Measurements from ENCODE around the gene CACNB4.
"Not testable (repeated sequence)": the region's sequence is repeated elsewhere in the genome, so short reads cannot be mapped to it uniquely, and the experiment has no call there.

Gene CACNB4

DNA sequence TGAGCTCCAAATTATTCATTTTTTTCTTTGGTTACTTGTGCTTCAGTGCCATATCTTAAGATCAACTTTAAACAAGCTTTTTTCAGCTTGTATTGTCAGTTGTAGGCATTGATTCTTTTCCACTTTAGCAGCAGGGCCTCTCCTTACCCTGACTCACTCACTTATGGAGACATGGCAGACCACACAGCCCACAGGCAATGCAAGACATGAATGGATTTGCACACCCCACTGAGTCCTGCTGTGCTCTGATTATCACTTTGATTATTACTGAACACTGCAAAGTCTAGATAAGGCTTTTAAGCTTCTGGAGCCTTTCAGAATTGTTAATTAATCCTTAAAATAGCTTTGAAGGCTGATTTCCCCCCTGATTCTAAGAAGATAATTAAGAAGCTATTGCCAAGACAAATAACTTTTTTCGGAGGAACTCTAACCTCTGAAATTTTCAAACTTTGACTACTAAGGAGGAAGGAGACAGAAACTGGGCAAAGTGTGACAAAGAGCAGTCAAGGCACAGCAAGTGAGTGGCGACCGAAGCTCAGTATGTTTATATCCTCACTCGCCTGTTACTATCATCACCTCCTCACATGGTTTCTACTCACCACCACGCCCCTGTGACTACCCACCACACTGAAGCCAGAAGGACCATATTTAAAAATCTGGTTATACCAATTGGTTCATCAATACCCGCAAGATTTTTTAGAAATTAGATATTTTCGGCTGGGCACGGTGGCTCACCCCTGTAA lies 43.3 kb downstream of the CACNB4 start:
- peak overlapping the region; percentile 11 for H3K27ac ChIP-seq
- DNase-seq (ENCODE audit: low read depth, low spot score) = peak; percentile 18

DNA sequence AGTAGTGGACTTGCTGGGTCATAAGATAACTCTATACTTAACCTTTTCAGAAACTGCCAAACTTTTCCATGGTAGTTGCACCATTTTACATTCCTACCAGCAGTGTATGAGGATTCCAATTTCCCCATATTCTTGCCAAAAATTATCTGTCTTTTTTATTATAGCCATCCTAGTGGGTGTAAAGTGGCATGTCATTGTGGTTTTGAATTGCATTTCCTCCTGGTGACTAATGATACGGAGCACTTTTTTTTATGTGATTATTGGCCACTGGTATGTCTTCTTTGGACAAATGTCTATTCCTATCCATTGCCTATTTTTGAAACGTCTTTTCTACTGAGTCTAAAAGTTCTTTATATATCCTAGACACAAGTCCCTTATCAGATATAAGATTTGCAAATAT lies 44.3 kb downstream of the CACNB4 start:
- H3K27ac ChIP-seq = peak overlapping the region; percentile 11
- no peak for DNase-seq (ENCODE audit: low read depth, low spot score)

DNA sequence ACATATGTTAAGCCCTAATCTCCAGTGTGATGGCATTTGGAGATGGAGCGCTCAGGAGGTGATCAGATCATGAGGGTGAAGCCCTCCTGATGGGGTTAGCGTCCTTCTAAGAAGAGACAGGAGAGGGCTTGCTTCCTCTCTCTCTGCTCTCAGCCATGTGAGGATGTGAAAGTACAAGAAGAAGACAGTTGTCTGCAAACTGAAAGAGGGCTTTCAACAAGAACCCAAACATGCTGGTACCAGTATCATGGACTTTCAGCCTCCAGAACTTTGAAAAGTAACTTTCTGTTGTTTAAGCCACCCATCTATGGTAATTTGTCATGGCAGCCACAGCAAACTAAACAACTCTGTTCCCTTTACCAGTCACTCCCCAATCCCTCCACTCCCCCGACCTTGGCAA lies 47.4 kb downstream of the CACNB4 start:
- DNase-seq (ENCODE audit: low read depth, low spot score) = no peak
- no peak overlapping the region for H3K27ac ChIP-seq

DNA sequence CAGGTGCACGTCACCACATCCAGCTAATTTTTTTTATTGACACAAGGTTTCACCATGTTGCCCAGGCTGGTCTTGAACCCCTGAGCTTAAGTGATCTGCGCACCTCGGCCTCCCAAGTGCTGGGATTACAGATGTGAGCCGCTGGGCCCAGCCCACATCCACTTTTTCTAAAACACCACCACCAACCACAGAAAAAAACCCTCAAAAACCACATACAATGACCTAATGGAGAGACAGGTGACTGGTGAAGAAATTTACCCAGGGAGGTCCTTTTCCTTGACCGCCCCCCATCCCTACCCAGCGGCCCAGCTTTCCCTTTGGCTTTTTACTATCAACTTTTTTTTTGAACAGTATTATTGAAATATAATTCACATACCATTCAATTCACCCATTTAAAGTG lies 47.9 kb downstream of the CACNB4 start:
- no peak for DNase-seq (ENCODE audit: low read depth, low spot score)
- H3K27ac ChIP-seq = no peak overlapping the region

DNA sequence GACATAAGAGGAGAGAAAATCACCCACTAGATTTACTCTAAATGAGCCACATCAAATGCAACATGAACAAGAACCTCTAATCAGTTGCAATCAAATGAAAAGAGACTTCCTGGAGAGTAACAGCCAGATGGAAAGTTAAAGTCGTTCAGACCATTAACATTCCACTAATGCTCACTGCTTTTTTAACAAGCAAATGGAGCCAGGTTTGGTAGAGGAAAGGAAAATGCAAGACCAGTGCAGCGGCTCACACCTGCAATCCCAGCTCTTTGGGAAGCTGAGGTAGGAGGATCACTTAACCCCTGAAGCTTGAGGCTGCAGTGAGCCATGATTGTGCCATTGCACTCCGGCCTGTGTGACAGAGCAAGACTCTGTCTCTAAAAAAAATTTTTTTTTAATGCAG lies 48.5 kb downstream of the CACNB4 start:
- DNase-seq (ENCODE audit: low read depth, low spot score) = no peak
- H3K27ac ChIP-seq = no peak overlapping the region

DNA sequence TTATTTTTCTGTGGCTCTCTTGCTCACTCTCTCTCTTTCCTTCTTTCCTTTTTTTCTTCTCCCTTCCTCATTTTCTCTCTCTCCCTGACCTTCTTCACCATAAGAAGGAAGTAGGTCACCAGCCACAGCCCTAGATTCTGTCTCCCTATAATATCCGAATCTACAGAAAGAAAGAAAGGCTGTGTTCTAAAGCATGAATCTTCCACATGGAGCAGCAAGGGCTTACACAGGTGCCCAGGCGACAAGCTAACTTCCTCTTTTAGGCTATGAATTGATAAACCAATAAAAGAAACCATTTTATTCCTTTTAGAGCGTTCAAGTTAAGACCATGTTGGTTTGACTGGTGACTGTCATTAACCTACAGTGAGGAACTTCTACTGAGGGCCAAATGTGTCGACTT lies 49.3 kb downstream of the CACNB4 start:
- DNase-seq (ENCODE audit: low read depth, low spot score) = no peak
- no peak overlapping the region for H3K27ac ChIP-seq

DNA sequence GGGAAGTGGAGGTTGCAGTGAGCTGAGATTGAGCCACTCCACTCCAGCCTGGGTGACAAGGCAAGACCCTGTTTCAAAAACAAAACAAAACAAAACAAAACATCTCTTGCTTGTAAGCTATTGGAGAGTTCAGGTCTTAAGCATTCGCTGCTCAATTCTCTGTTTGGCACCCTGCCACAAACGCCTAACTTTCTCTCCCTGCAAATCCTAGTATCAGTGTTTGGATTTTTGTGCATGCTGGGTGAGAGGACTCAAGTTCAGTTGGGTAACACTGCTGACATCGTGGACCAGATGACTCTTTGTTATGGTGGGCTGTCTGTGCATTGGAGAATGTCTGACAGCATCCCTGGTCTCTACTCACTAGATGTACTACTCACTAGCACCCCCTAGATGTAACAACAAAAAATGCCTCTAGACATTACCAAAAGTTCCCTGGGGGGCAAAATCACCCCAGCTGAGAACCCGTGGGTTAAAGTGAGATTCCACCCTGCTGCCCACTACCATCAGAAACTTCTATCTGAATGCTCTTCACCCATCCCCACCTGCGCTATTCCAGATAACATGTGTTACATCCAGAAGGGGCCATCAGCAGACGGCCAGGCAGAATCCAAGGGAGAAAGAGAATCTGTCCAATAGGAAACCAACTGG lies 50.9 kb downstream of the CACNB4 start:
- DNase-seq (ENCODE audit: low read depth, low spot score) = no peak

DNA sequence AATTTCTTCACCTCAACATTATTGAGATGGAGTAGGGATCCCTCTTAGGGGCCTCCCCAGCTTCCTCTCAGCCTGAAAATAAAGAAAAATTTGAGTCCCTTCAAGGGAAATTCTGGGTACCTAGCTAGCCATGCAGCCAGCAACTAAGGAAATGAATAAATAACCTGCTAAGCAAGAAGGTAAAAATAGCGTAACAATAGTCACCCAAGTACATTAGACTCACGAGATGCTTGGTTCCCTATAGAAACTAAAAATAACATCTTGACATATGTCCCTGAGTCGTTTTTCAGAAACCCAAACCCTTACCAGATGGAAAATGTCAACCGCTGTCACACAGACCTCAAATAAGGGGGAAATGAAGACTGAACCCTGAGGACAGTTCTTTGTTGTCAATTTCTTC lies 51.9 kb downstream of the CACNB4 start:
- no peak overlapping the region for H3K27ac ChIP-seq
- DNase-seq (ENCODE audit: low read depth, low spot score) = no peak

More for the DNA sequence above, 50.9 kb downstream of the CACNB4 start:
- no peak overlapping the region for H3K27ac ChIP-seq

DNA sequence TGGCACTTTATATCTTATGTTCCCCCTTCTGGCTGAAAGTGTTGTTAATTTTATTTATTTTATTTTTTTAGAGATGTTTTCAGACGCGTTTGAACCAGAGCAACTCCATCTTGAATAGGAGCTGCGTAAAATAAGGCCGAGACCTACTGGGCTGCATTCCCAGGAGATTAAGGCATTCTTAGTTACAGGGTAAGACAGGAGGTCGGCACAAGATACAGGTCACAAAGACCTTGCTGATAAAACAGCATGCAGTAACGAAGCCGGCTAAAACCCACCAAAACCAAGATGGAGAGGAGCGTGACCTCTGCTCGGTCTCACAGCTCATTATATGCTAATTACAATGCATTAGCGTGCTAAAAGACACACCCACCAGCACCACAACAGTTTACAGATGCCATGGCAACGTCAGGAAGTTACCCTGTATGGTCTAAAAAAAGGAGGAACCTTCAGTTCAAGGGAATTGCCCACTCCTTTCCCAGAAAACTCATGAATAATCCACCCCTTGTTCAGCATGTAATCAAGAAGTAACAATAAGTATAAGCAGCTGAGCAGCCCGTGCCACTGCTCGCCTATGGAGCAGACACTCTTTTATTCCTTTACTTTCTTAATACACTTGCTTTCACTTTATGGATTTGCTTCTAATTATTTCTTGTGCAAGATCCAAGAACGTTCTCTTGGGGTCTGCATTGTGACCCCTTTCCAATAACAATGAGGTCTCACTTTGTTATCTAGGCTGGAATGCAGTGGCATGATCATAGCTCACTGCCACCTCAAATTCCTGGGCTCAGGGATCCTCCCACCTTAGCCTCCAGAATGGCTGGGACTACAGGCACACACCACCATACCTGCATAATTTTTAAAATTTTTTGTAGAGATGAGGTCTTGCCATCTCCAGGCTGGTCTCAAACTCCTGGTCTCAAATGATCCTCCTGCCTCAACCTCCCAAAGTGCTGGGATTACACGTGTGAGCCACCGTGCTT lies 55.9 kb downstream of the CACNB4 start:
- DNase-seq (ENCODE audit: low read depth, low spot score) = no peak
- no peak overlapping the region for H3K27ac ChIP-seq

DNA sequence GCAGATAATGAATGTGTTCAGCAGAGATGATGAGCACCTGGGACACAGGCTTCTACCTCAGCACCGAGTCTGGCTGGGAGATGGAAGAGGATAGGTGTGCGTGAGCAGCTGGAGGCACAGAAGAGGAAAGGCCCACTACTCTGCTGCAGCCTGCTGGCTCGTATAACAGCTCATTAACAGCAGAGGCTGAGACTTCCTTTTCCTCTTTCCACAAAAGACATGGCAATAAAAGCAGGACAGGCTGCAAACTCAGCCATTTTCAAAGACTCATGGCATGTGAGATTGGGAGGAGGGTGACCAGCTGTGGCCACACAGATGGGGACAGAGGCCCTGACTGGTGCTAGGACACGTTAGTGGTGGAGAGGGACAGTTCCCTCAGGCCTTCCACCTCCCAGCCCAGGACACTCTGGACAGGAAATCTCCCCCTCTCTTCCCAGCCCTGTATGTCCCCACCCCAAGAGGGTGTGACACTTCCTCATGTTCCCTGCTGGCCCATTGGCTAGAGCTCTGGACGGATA lies 60.3 kb downstream of the CACNB4 start:
- H3K27ac ChIP-seq = no peak overlapping the region
- no peak for DNase-seq (ENCODE audit: low read depth, low spot score)

DNA sequence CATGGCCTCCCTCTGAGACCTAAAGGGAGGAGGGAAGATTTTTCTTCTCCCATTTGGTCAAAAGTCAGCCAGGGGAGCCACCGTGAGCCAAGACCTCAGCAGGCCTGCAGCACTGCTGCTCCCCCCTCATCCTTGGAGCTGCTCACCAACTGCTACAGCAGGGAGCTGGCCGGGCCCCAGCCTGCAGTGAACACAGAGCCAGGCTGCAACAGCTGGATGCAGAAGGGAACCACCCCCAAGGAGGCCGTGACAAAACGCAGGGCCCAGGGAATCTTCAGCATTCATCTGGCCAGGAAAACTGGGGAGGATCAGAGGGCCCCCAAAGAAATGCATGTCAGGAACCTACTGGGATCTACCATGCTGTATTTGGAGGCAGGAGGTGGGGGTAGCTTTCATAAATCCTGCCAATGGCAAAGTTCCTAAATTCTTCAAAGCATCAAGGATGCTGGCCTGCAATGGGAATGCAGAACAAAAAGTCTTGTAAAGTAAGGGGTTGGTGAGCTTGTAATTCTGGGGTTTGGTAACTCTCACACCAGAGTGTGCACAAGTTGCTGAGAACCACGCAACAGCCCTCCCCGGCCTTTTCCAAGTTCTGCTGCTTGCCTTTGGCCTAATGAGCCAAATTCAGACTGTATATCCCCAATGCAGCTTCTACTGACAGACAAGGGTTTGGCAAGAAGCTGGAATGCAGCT lies 61.0 kb downstream of the CACNB4 start:
- DNase-seq (ENCODE audit: low read depth, low spot score) = no peak
- no peak overlapping the region for H3K27ac ChIP-seq

DNA sequence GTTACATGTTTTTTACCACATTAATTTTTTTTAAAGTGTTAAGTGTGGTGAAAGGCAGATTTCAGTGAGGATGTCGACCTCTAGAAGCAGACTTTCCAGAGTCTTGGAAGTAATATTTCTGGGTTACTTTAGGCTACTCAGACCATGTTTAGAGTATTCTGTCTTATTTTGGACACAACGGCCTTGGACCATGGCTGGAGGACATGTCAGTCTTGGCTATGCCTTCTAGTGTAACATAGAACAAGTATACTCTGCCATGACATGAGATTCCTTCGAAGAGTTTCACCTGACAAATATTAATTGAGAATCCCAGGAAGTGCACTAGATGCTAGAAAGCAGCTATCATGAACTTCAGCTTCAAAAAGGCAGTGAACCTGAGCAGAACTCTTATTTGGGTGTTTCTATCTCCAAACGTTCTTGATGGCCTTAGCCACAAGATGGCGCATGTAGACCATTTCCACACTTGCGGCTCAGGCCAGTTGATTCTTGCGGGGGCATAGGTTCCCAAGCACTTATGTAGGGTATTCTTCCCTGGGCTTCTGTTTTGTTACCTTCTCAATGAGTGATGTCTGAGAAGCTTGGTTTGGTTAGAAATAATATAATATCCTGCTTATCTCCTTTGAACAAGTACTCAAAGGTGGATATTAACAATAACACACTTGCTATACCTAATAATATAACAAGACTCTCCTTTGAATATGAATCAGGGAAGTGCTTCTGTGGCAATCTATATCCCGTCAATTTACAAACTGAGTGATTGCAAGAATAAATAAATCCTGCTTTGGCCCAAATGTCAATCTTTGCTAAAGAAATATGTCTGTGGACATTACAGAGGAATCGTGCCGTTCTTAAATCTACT lies 62.0 kb downstream of the CACNB4 start:
- no peak overlapping the region for H3K27ac ChIP-seq
- no peak for DNase-seq (ENCODE audit: low read depth, low spot score)

DNA sequence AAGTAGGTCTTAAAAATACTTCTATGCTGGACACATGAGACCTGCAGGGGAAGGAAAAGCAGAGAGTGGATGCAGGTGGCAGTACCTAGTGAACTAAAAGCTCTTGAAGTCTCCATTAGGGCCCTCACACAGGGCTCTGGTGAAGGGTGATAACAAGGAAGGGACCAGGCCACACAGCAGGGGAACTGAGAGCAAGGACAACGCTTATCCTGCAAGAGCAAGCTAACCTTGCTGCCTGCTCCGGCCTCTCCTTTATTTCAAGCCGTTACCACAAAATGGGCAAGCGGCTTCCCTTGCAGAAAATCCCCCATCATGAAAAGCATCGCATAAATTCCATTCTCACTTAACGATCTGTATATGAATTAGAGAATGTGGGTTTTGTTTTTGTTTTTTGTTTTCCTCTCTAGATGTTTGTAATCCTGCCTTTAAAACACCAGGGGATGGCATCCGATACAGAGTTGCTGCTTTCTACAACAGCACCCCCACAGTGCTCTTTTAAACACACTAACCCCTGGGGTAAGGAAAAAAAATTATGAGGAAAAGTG lies 64.5 kb downstream of the CACNB4 start:
- no peak overlapping the region for H3K27ac ChIP-seq
- DNase-seq (ENCODE audit: low read depth, low spot score) = no peak

DNA sequence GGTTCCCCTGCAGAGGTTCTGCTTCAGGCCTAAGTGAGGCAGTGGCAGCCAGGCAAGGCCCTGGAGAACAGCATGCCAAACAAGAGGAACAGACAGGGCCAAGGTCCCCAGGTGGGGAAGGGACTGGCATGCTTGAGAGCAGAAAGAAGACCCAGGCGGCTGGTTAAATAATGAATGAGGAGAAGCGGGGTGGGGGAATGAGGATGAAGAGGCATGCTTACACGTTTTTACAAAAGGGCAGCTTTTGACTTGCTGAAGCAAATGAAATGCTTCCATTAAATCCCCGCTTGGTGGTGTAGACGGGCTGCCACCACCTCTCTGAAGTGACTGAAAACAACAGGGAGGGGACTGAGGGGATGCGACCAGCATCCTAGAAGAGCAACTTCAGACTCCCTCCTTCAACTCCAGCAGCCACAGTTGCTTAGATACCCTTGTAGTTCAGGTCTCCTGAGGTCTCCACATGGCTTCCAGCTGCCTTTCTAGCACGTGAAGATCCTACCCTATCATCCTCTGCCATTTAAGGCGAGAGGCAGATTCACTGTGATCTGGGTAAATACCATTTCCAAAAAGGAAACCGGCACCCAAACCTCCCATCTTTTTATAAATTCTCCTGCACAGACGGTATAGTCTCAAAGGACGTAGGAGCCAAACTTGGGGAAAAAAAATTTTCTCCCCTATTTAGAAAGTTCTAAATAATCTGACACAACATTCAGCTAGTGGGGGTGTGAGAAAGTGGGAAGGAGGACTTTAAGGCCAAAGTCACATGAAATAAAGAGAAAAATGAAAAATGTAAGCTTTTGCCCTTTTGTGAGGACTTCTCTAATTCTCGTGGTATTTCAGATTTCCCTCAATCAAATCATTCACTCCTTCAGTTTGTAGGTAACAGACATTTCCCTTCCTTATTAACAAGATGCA lies 65.6 kb downstream of the CACNB4 start:
- no peak overlapping the region for H3K27ac ChIP-seq
- DNase-seq (ENCODE audit: low read depth, low spot score) = no peak

DNA sequence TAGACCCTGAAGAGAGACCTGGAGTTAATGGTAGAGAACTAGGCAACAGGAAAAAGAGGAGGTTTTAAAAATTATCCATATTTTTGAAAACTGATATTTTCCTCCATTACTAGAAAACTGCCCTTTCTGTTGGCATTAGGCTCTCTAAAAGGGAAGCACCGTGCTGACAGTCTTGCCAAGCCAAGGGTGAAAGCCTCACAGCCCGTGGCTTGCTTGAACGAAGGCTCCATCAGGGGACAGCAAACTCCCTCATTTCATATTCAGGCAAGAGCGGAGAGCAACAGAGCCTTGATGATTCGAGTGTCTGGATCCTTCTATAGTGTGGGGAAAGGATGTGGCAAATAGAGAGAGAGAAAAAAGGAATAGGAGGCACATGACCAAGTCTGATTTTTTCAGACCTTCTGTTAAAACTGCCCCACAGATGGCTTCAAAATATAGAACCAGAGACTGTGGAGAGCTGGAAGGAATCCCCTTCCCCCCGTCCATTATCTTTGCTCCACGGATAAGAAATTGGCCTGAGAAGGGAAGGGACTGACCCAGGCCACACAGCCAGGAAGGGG lies 67.0 kb downstream of the CACNB4 start:
- DNase-seq (ENCODE audit: low read depth, low spot score) = no peak
- no peak overlapping the region for H3K27ac ChIP-seq

DNA sequence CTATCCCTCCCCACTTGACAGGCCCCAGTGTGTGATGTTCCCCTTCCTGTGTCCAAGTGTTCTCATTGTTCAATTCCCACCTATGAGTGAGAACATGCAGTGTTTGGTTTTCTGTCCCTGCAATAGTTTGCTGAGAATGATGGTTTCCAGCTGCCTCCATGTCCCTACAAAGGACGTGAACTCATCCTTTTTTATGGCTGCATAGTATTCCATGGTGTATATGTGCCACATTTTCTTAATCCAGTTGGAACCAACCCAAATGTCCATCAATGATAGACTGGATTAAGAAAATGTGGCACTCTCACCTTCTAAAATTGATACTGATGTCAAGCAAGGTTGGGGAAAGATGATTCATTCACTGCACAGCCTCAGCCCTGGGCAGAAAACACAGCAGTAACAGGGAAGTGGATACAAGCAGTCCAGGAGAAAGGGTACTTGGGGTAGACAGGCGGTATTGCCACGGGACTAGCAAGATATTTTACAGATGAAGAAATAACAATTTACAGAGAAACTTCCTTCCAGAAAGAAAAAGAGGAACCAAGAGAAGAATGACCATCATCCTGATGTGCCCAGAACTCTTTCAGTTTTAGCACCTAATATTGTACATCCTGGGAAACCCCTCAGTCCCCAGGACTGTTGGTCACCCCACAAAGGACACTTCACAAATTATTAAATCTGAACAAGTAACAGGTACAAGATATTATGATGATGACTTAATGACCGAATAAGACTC lies 68.1 kb downstream of the CACNB4 start:
- not testable (repeated sequence) for H3K27ac ChIP-seq; DNase-seq (ENCODE audit: low read depth, low spot score)
